HG03565 (cell line): Measurements from ENCODE around the gene EMX1.

Experiments used
- ATAC-seq: cut with Tn5 transposase; IDR thresholded peaks from one replicate; pipeline ENCODE4 v1.9.1; 2021; ENCODE audit warnings: mild to moderate bottlenecking, moderate library complexity; ENCODE audit not compliant: unreplicated experiment

The EMX1 gene

DNA sequence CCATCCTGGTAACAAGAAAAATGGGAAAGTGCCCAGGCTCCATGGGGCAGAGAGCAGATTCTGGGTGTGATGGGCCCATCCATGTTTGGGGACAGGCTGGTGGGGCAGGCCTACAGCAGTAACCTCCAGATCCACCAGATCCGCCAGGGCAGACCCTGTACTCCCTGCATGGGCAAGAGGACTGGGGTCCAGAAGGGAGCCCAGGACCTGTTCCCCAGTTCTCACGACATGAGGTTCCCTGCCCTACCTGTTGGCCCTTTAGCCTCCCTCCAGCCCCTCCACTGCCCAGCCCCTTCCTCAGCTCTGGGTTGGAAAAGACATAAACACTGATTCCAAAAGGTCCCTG lies 38.7 kb downstream of the EMX1 start:
- ATAC-seq: no peak

DNA sequence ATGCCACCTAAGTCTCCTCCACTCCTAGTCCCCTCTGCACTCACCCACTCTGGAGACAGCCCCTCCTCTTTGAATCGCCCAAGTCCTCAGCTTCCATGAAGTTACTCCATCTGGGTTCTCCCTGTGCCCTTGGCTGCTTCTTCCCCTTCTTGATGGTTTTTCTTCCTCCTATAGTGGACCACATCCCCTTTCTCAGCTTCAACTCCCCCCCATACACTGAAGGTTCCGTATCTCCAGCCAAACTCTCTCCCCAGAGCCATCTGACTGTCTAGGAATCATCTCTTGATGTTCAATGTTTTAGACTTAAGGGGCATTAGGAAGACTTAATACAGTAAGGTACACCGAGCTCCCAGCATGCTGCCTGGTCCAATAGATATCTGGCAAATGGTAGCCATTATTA lies 39.6 kb downstream of the EMX1 start:
- ATAC-seq: no peak

DNA sequence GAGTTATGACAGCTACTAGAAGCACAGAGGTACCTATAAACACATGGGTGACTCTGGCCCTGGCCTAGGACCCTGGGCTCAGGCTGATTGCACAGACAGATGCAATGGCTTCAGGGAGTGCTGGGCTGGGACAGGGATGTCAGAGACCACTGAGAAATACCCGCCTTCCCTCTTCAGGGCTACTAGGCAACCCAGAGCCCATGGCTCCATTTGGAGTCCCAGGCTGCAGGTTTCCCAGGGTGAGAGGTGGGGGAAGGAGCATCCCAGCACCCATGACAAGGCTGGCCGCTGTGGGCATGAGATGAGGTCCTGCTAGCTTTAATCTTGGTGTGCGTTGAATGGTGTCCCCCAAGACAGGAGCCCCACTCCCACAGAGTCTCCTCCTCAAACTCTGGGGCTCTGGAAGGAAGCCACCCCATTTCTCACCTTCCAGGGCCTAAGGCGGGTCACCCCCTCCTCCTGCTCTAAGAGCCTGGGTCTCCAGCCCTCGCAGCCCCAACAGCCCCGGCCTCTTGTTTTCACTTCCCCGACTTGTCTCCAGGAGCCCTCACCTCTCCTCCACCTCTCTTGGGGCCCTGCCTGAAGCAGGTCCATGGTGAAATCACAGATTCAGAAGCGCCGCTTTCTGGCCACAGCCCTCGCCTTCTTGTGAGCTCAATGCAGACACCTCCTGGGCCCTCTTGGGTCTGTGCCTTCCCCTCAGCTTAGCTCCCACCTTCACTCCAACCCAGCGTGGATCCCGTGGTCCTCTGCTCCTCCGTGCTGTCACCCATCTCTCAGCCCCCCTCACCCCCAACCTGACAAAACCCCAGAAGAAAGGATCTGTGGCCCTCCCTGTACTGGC lies 41.4 kb downstream of the EMX1 start:
- ATAC-seq: no peak

DNA sequence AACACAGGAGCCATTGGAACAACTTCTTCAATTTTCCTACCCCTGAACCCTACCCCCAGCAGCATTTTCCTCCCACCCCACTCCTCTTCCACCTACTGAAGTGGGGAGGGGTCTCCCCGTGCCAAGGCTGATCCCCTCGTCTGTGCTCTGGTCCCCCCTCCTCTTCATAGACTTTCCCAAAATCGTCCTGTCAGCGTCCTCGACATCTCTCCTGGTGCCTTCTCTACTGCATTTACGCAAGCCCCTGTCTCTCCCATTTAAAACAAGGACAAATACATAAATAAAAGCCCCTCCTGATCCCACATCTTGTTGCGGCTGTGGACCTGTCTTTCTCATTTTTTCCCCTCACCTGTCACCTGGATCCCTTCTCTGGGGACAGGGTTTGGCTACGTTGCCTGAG lies 42.2 kb downstream of the EMX1 start:
- ATAC-seq: no peak

DNA sequence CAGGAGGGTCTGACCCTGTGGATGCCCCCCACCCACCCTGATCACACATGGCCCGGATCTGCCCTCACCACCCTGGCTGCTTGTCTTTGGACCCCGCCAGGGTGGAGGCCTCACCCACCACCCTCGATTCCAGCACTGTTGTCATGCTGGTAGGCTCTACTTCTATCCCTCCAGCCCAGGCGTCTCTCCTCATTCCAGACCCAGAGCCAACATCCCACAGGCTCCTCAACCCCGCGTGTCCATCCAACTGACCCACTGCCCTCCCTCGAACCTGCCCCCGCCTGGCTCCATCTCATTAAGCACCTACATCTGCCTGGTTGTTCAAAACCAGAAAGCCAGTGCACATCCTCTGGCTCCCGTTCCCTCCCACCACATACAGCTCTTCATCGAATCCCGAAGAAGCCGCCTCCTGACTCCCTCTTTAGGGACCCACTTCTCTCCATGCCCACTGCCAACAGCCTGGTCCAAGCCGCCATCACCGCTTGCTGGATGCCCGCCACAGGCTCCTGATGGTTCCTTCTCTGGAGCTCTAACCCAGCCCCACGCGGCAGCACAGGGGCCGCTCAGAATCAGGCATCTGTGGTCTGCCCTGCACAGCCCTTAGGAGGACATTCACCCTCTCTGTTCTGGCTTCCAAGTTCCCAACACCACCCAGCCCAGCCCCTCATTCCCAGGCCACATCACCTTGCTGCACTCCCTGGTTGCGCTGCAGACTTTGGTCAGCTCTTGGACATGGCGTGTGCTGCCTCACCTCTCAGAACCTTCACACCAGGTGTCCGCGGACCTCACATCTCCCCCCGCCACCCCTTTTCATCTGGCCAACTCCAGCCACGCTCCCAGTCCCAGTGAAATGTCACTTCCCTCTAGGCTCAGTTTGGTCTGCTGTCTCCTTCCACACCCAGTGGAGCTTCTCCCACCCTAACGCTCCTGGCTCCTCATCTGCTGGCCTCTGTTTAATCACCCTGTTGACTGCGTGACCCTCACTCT lies 43.0 kb downstream of the EMX1 start:
- no peak for ATAC-seq

DNA sequence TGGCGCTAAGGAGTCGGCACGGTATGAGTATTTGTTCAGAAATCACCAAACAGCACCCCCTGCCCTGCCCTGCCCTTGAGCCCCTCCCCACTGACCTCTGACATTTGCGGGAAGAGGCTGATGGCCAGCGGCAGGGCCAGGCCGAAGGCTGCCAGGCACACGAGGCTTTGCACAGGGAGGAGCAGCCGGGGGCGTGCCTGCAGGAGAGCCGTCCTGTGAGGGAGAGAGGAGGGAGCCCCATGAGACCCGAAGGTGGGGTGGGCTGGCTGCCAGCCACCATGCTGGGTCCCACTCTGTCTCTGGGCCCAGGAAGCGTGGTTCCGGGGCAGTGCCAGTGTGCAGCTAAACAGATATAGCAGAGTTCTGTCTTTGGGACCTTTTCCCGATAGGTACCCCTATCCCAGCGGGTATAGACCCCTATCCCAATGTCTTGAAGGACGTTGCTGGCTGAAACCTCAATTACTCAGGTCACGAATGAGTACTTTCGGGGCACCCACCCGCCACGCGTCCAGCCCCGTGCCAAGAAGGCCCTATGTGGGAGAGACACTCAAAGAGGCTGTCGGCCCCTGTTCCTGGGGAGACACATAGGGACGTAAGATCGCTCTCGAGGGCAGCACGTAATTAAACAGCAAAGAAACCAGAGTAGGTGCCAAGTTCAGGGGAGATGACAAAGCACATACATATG lies 43.9 kb downstream of the EMX1 start:
- ATAC-seq: no peak

DNA sequence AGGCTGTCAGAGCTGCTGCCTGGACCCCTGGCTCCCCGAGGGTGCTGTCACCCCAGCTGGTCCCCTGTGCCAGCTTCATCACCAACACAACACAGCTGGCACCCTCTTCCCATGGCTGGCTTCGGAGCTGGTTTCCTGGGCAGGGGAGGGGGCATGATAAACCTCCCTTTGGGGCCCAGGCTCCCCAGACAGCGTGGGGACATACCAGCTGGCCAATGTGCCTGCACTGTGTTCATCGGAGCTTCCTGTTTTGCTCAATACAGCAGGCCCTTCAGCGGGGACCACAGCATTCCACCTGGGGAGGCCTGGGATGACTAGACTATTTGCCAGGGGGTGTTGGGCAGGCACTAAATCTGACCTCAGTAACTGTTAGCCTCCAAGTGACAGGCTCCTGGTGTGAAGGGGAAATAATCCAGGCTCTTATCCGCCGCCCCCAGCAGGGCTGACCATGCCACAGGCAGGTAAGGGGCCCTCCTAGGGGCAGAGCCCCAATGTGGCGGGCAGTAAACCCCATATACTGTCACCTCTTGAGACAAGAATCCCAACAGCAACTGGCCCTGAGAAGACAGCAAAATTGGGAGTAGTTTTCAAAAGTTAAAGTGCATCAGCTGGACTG lies 44.6 kb downstream of the EMX1 start:
- no peak for ATAC-seq

DNA sequence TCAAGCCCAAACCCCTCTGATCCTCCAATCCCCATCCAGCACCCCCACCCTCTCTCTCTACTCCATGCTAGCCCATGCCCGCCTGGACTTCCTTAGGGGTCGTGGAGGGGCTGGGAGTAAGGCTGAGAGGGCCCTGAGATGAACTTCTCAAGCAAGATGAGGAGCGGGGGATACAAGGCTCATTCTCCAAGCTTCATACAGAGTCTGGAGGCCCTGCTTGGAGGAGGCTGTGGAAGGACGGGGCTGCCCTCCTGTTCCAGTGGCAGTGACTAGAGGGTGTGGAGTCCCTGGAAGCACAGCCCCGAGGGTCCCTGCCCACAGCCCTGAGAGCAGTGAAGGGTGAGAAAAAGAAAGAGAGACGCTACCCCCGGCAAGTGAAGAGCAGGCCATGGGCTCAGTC lies 45.6 kb downstream of the EMX1 start:
- no peak for ATAC-seq

DNA sequence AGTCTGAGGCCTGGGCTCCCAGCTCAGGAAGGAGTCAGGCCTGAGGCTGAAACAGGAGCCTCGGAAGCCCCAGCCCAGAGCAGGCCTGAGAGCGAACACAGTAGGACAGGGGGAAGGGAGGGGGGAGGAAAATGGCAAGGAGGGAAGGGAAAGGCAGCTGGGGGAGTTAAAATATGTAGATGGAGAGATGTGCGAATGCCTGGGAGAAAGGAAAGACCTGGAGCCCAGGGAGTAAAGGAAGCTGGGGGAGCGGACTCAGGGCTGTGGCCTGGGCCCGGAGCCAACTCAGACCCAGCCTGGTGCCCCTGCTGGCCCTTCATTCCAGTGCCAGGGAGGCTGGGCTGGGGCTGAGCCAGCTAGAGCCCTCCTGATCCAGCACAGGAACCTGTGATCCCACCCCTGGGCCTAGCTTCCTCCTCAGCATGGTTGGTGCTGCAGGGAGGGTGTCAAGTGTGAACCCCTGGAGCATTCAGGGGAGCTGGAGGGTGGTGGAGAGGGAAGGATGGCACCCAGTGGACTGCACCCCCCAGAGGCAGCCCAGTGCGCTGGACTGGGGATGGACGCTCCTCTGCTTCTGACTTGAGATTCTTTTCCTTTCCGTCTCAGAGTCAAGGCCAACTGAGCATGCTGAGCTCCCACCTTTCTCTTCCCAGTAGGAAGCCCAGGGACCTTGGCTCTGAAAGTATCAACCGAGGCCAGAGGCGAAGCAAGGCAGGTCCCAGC lies 46.3 kb downstream of the EMX1 start:
- ATAC-seq: no peak

DNA sequence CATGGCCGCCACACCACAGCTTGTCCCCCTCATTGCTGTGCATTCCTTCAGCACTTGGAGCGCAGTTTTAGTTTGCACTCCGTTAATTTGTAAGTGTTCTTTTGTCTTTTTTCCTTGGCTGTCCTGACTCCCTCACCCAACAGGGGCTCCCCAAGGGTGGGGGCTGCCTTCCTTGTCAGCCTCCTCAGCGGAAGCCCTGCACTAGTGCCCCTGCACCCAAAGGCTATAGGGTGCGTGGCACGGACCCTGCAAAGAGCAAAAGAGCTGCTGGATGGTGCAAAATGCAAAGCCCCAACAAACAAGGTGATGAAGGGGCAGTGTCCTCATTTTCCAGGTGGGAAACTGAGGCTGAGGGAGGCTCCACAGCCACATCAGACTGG lies 46.8 kb downstream of the EMX1 start:
- no peak for ATAC-seq

DNA sequence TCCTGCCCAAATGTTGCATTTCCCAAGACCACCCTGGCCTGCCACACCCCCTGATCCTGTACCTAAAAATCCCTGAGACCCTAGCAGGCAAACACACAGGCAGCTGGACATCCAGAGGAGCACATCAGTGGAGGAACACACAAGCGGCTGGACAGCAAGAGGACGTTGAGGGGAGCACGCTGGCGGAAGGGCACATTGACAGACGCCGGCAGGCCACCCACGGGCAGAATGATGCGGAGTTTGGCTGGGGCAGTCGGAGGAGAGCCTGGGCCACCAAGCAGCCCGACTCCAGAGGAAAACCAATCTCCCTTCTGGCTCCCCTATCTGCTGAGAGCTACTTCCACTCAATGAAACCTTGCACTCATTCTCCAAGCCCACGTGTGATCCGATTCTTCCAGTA lies 47.7 kb downstream of the EMX1 start:
- no peak for ATAC-seq

DNA sequence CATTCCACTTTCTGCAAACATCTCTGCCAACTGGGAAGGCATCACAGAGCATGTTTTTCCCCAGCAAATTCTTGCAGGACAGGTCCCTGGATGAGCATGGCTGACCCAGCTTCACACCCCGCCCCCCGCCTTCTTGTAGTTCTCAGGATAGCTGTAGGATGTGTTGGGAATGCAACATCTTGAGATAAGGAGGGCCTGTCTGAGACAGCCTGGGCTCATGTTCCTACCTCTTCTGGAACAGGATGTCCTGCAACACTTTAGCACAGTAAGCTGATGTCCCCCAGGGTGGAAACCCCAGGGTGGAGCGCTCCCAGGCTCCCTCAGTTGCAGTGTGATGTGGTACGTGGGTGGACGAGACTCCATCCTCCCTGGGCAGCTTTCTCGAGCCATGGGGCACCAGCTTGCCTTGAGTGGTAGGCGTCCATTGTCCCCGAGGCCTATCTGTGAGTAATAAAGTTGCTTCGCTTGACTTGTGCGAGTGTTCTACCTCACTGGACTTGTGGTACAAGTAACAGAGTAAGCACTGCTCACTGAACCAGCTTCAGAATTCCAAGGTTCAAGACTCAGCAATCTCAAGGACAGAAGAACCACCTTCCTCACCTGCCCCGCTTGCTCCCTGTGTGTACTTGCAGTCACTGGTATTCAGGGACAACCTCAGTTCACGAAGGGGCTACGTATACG lies 48.6 kb downstream of the EMX1 start:
- ATAC-seq: no peak

DNA sequence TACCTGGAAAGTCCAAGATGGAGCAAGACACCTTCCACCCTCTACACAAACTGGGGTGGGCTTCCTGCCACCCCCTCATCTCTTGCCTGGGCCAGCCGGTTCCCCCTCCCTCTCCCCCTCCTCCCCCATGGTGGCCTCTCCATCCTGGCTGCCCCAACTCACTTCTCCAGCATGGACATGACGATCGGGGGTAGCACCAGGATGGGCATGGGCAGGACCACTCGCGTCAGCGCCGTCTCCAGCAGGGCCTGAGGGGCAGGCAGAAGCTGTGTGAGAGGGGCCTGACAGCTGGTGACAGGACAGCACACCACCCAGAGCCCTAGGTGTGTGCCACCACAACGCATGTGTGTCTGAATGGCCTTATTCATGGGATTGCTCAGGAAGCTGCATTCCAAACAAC lies 51.0 kb downstream of the EMX1 start:
- no peak for ATAC-seq

DNA sequence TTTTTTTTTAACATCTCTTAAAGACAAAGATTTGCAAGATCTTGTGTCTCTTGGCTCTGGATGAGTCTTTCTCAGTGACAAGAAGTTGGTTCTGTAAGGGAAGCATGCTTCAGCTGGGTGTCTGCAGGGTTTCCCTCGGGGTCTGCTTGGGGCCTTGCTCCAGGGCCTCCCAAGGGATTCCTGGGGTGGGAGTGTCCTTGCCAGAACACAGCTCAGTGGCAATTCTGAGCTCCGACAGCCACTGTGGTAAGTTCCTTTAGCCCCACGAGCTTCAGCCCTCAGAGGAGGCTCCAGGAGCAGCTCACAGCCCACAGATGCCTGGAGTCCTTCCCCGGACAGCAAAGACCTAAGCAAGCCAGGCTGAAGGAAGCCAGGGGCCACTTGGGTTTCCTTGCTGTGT lies 52.4 kb downstream of the EMX1 start:
- ATAC-seq: no peak

DNA sequence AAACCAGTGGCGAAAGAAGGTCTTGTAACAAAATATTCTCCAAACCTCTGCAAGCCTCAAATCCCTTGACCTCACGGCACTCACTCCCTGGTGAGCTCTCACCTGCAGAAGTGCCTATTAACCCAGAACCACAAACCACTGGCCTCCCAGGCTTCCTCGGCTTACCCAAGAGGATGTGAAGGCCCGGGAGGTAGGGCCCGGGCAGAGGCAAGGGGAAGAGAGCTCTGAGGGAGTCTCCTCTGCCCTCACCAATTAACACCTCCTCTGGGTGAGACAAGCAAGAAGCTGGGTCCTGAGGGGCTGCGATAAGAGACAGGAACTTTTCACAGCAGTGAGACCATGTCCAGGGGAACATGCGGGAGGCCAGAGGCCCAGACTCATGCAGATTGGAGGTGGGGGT lies 53.7 kb downstream of the EMX1 start:
- no peak for ATAC-seq

DNA sequence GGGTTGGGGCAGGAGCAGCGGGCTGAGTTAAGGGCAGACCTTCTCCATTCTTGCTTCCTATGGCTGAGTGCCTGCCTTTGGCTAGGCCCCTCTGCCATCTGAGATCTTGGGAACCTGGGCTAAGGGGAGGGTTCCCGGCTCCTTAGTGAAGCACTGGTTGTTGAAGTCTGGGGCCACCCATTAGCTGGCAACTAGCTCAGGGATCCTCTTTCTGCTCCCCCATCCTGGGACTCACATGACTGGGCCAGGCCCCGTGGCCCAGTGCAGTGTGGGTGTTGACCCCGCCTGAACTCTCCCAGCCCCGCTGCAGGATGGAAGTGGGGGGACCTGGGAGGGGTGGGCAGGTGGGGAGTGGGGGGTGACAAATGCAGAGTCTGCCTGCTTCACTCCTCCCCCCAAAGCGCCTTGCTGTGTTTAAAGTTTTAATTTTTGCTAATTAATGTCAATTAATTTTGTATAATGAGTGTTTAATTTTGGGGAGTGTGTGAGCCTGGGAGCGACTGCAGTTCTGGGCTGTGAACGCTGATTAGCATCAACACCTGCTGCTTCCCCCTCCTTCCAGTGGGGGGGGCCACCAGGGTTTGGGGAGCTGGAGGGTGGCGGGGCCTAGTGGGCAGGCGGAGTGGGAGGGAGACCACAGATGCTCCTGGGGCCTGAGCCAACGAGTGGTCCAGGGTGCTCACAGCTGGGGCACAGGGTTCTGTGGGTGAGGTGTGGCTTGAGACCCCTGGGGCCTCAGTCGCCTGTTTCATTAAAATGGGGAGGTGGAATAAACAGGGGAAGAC lies 55.2 kb downstream of the EMX1 start:
- ATAC-seq: no peak

DNA sequence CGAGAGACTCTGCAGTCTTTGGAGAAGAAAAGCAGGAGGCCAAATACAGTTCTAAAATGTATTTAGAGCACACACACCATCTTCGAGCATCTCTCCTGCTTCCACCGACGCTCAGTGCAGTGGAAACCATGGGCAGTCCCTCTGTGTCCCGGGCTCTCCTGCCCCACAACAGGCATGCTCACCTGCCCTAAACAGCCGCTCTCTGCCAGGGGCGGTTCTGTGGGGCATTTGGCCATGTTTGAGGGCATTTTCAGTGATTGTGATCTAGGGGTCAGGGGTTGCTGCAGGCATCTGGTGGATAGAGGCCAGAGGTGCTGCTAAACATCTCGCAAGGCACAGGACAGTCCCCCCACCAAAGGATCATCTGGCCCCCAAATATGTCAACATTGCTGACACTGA lies 55.8 kb downstream of the EMX1 start:
- ATAC-seq: no peak

DNA sequence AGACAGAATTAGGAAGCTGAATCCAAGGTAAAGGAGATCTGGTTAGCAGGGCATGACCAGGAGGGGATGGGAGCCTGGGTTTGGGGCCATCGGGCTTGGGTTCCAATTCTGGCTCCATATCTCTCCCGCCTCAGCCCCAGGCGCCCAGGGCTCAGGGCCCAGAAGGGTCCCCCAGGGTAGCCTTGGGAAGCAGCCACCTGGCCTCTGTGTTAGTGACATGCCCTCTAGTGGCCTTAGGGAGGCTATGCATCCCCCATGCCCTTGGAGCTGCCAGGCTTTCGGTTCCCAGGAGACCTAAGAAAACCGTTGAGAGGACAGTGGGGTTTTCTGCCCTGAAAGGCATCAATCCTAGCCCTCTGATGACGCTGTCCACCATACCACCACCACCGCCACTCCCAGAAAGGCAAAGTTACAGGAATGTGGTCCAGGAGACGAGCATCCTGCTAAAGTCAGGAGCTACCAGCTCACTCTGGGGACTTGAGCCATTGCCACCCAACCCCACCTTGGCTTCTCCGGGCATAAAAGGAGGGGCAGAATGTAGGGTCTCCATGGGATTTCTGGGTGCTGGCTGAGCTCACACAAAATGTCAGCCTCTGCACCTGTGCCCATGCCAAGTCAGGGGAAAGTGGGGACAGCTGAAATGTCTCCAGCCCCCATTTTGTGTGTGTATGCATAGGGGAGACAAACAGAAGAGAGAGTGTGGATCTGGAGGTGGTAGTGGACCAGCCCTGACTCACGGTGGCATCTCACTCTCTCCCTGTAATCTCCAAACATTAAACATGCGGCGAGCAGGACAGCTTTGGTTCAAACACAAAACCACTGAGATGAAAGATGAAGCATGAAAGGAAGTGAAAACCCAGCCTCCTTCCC lies 56.5 kb downstream of the EMX1 start:
- ATAC-seq: peak; percentile 70
